ENCODE data around the gene KLF2.

Gene KLF2

DNA sequence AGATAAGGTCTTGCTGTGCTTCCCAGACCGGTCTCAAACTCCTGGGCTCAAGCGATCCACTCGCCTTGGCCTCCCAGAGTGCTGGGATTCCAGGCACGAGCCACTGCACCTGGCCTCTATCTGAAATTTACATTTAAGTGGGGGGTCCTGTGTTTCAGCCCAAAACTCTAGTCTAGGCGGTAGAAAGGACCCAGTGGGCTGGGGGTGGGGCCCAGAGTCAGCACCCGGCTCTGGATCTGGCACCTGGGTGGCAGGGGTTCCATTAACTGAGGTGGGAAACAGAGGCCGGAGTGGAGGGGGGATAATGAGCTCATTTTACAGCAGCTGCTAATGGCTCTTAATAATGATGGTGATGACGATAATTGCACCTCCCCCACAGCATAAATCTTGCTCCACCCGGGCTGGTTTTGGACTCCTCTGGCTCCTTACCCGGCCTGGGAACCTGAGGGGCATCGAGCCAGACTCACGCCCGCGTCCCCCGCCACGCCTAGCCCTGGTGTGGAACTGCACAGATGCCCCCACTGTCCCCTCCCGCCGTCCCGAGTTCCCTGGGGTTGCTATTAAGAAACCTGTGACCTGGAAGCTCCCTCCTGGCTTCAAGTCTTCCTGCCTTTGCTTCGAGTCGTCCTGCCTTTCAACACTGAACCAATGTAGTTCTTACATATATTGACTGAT lies 17.8 kb upstream of the KLF2 start:
- no peaks in the 10 kb centered on the region for H3K36me3 ChIP-seq (replicated peaks; ENCODE audit: insufficient read depth, low read length)
- H3K4me3 ChIP-seq (ENCODE audit: low read length): no peak overlapping the region
- no peaks in the 10 kb centered on the region for H3F3A ChIP-seq (ENCODE audit: insufficient read depth, low read length)
- no peaks in the 10 kb centered on the region for H4K20me1 ChIP-seq (ENCODE audit: insufficient read depth, low read length)
- H3K9me2 ChIP-seq (replicated peaks; ENCODE audit: insufficient read depth, low read length): no peaks in the 10 kb centered on the region
- no peak overlapping the region for H3K4me2 ChIP-seq (ENCODE audit: low read depth, low read length)
- H3K9me3 ChIP-seq (replicated peaks; ENCODE audit: insufficient read depth, low read length): no peaks in the 10 kb centered on the region
- H3K79me2 ChIP-seq (ENCODE audit: low read length): no peaks in the 10 kb centered on the region
- no peak for DNase-seq
- no peaks in the 10 kb centered on the region for H3K27me3 ChIP-seq (replicated peaks; ENCODE audit: insufficient read depth, low read length)
- no peak overlapping the region for H3K27ac ChIP-seq (ENCODE audit: low read length)
- TF ChIP-seq EZH2phosphoT487 (IDR thresholded peaks at IDR 0.05; ENCODE audit: low read length) (no peak), EZH2 (optimal IDR thresholded peaks at IDR 0.05; ENCODE audit: low read depth, low read length) (no peak)
- TF ChIP-seq, protein P1, sequence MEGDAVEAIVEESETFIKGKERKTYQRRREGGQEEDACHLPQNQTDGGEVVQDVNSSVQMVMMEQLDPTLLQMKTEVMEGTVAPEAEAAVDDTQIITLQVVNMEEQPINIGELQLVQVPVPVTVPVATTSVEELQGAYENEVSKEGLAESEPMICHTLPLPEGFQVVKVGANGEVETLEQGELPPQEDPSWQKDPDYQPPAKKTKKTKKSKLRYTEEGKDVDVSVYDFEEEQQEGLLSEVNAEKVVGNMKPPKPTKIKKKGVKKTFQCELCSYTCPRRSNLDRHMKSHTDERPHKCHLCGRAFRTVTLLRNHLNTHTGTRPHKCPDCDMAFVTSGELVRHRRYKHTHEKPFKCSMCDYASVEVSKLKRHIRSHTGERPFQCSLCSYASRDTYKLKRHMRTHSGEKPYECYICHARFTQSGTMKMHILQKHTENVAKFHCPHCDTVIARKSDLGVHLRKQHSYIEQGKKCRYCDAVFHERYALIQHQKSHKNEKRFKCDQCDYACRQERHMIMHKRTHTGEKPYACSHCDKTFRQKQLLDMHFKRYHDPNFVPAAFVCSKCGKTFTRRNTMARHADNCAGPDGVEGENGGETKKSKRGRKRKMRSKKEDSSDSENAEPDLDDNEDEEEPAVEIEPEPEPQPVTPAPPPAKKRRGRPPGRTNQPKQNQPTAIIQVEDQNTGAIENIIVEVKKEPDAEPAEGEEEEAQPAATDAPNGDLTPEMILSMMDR (IDR thresholded peaks at IDR 0.05; ENCODE audit: low read length): no peak
- H2AFZ ChIP-seq (ENCODE audit: low read length): no peak overlapping the region
- no peaks in the 10 kb centered on the region for H3K4me1 ChIP-seq (ENCODE audit: low read length)
- H3K9ac ChIP-seq (ENCODE audit: low read length): no peak overlapping the region

DNA sequence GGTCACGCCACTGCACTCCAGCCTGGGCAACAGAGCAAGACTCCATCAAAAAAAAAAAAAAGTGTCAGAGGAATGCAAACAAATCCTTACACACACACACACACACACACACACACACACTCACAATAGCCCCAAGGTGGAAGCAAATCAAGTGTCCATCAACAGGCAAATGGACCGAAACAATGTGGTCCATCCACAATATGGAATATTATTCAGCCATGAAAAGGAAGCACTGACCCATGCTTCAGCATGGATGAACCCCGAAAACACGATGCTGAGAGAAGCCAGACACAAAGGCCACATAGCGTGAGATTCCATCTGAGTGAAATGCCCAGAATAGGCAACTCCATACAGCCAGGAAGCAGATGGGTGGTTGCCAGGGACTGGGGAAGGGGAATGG lies 16.5 kb upstream of the KLF2 start:
- Histone ChIP-seq H3K27ac (ENCODE audit: low read length) (no peak overlapping the region), H3K79me2 (ENCODE audit: low read length) (no peaks in the 10 kb centered on the region), H3F3A (ENCODE audit: insufficient read depth, low read length) (no peaks in the 10 kb centered on the region), H3K36me3 (replicated peaks; ENCODE audit: insufficient read depth, low read length) (no peaks in the 10 kb centered on the region), H4K20me1 (ENCODE audit: insufficient read depth, low read length) (no peaks in the 10 kb centered on the region), H3K9me2 (replicated peaks; ENCODE audit: insufficient read depth, low read length) (no peaks in the 10 kb centered on the region), H3K4me3 (ENCODE audit: low read length) (no peak overlapping the region), H3K27me3 (replicated peaks; ENCODE audit: insufficient read depth, low read length) (no peaks in the 10 kb centered on the region), H3K9me3 (replicated peaks; ENCODE audit: insufficient read depth, low read length) (no peaks in the 10 kb centered on the region), H3K4me1 (ENCODE audit: low read length) (no peaks in the 10 kb centered on the region), H2AFZ (ENCODE audit: low read length) (no peak overlapping the region), H3K4me2 (ENCODE audit: low read depth, low read length) (no peak overlapping the region), H3K9ac (ENCODE audit: low read length) (no peak overlapping the region)
- no peak for DNase-seq
- TF ChIP-seq EZH2 (optimal IDR thresholded peaks at IDR 0.05; ENCODE audit: low read depth, low read length): no peak
- TF ChIP-seq, protein P1 (IDR thresholded peaks at IDR 0.05; ENCODE audit: low read length): no peak
- TF ChIP-seq EZH2phosphoT487 (IDR thresholded peaks at IDR 0.05; ENCODE audit: low read length): no peak

DNA sequence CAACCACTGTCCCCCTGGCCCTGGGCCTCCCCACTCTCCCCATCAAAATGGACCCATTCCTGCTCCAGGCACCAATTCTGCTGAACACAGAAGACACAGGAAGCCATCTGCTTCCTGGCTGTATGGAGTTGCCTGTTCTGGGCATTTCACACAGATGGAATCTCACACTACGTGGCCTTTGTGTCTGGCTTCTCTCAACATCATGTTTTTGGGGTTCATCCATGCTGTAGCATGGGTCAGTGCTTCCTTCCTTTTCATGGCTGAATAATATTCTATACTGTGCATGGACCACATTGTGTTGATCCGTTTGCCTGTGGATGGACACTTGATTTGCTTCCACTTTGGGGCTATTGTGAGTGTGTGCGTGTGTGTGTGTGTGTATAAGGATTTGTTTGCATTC lies 15.0 kb upstream of the KLF2 start:
- Histone ChIP-seq H3K4me2 (ENCODE audit: low read depth, low read length) (no peak overlapping the region), H4K20me1 (ENCODE audit: insufficient read depth, low read length) (no peaks in the 10 kb centered on the region), H3F3A (ENCODE audit: insufficient read depth, low read length) (no peaks in the 10 kb centered on the region), H3K27me3 (replicated peaks; ENCODE audit: insufficient read depth, low read length) (no peaks in the 10 kb centered on the region), H3K27ac (ENCODE audit: low read length) (no peak overlapping the region), H2AFZ (ENCODE audit: low read length) (no peak overlapping the region), H3K9me2 (replicated peaks; ENCODE audit: insufficient read depth, low read length) (no peaks in the 10 kb centered on the region), H3K79me2 (ENCODE audit: low read length) (no peaks in the 10 kb centered on the region), H3K4me1 (ENCODE audit: low read length) (no peaks in the 10 kb centered on the region), H3K9ac (ENCODE audit: low read length) (no peak overlapping the region), H3K9me3 (replicated peaks; ENCODE audit: insufficient read depth, low read length) (no peaks in the 10 kb centered on the region), H3K4me3 (ENCODE audit: low read length) (no peak overlapping the region), H3K36me3 (replicated peaks; ENCODE audit: insufficient read depth, low read length) (no peaks in the 10 kb centered on the region)
- DNase-seq: no peak
- TF ChIP-seq EZH2phosphoT487 (IDR thresholded peaks at IDR 0.05; ENCODE audit: low read length) (no peak), EZH2 (optimal IDR thresholded peaks at IDR 0.05; ENCODE audit: low read depth, low read length) (no peak)
- TF ChIP-seq, protein P1 (IDR thresholded peaks at IDR 0.05; ENCODE audit: low read length): no peak
